ENCODE results near the gene NKX6-2. TPM values are rescaled to one million over a fixed set of nuclear protein-coding genes. Genes with fewer than 3 reads are reported as not detected.
"Not testable (repeated sequence)": the region's sequence is repeated elsewhere in the genome, so short reads cannot be mapped to it uniquely, and the experiment has no call there.

The NKX6-2 gene
- total RNA-seq, 1 experiment from 2014 or later = not detected

- no TSS peak for BruUV-seq (replicated peaks)
- Histone ChIP-seq H3K4me1 (no peaks in the 10 kb centered on the region), H3K36me3 (ENCODE audit: control insufficient read depth, insufficient read depth, low read length) (no peaks in the 10 kb centered on the region; the same call in 1 of the 2 replicates), H3K27me3 (replicated peaks; ENCODE audit: control insufficient read depth, insufficient read depth, low read length) (no peaks in the 10 kb centered on the region), H3K4me3 (ENCODE audit: low read depth, low read length) (no peak overlapping the region), H3K9me3 (0 out of 2 replicates have a peak, but pooled peaks cover 3% of the 10 kb centered on the region)
- Mint-ChIP-seq H3K36me3 (ENCODE audit: insufficient read depth, unreplicated experiment) (peaks cover 6% of the 10 kb centered on the region), H3K9me3 (ENCODE audit: unreplicated experiment) (no peaks in the 10 kb centered on the region), H3K27ac (ENCODE audit: unreplicated experiment) (no peak overlapping the region), H3K4me3 (ENCODE audit: unreplicated experiment) (no peak overlapping the region), H3K27me3 (ENCODE audit: insufficient read depth, unreplicated experiment) (no peaks in the 10 kb centered on the region), H3K4me1 (ENCODE audit: low read depth, unreplicated experiment) (no peaks in the 10 kb centered on the region)
- intact Hi-C loops (cut with micrococcal nuclease; ENCODE audit: unreplicated experiment) = no loop called here
- no peak for DNase-seq
- no peak for TF ChIP-seq CTCF (IDR thresholded peaks at IDR 0.05; ENCODE audit: insufficient read depth in 1 of 2, low read depth in 1 of 2, low read length in 1 of 2, severe bottlenecking in 1 of 2, unreplicated experiment in 1 of 2)
- ChIA-PET POLR2A (no interaction called here), CTCF (no interaction called here)
These were observed 11.6 kb downstream of the NKX6-2 start for GRCh38 chr10:132774181-132774901.

GRCh38 chr10:132772816-132773215 is 13.1 kb downstream of the NKX6-2 start:
- BruUV-seq (replicated peaks) = not testable (repeated sequence)

GRCh38 chr10:132770061-132771021 is 15.6 kb downstream of the NKX6-2 start:
- no peak for TF ChIP-seq CTCF (IDR thresholded peaks at IDR 0.05; ENCODE audit: insufficient read depth in 1 of 2, low read depth in 1 of 2, low read length in 1 of 2, severe bottlenecking in 1 of 2, unreplicated experiment in 1 of 2)
- Mint-ChIP-seq H3K4me1 (ENCODE audit: low read depth, unreplicated experiment) (no peaks in the 10 kb centered on the region), H3K36me3 (ENCODE audit: insufficient read depth, unreplicated experiment) (peaks cover 6% of the 10 kb centered on the region), H3K4me3 (ENCODE audit: unreplicated experiment) (no peak overlapping the region), H3K9me3 (ENCODE audit: unreplicated experiment) (no peaks in the 10 kb centered on the region), H3K27ac (ENCODE audit: unreplicated experiment) (no peak overlapping the region), H3K27me3 (ENCODE audit: insufficient read depth, unreplicated experiment) (no peaks in the 10 kb centered on the region)
- Histone ChIP-seq H3K27me3 (replicated peaks; ENCODE audit: control insufficient read depth, insufficient read depth, low read length) (no peaks in the 10 kb centered on the region), H3K4me3 (ENCODE audit: low read depth, low read length) (no peak overlapping the region), H3K4me1 (no peaks in the 10 kb centered on the region), H3K9me3 (0 out of 2 replicates have a peak, but pooled peaks cover 3% of the 10 kb centered on the region), H3K36me3 (ENCODE audit: control insufficient read depth, insufficient read depth, low read length) (no peaks in the 10 kb centered on the region)
- DNase-seq = no peak
- ChIA-PET CTCF (no interaction called here), POLR2A (no interaction called here)
- intact Hi-C loops (cut with micrococcal nuclease; ENCODE audit: unreplicated experiment) = no loop called here
- no TSS peak for BruUV-seq (replicated peaks)

More at GRCh38 chr10:132772816-132773215, 13.1 kb downstream of the NKX6-2 start:
- CTCF ChIA-PET; DNase-seq; H3K4me1 Mint-ChIP-seq (ENCODE audit: low read depth, unreplicated experiment); H3K27me3 Mint-ChIP-seq (ENCODE audit: insufficient read depth, unreplicated experiment); intact Hi-C loops (cut with micrococcal nuclease; ENCODE audit: unreplicated experiment); H3K27me3 ChIP-seq (replicated peaks; ENCODE audit: control insufficient read depth, insufficient read depth, low read length); H3K4me1 ChIP-seq; H3K36me3 ChIP-seq (ENCODE audit: control insufficient read depth, insufficient read depth, low read length); H3K4me3 ChIP-seq (ENCODE audit: low read depth, low read length); H3K27ac Mint-ChIP-seq (ENCODE audit: unreplicated experiment); H3K36me3 Mint-ChIP-seq (ENCODE audit: insufficient read depth, unreplicated experiment); H3K9me3 Mint-ChIP-seq (ENCODE audit: unreplicated experiment); H3K9me3 ChIP-seq; H3K4me3 Mint-ChIP-seq (ENCODE audit: unreplicated experiment); POLR2A ChIA-PET: not testable (repeated sequence)

Data from Caco-2 (cell line).